Smooth muscle cell (in vitro differentiated cells): ENCODE measurements around the gene UBE2G2. TPM values are rescaled to one million over a fixed set of nuclear protein-coding genes. Genes with fewer than 3 reads are reported as not detected.

ENCODE experiments used
- DNase-seq: peaks from one replicate; lab custom pipeline; 2025; ENCODE audit not compliant: unreplicated experiment; lab: John Stamatoyannopoulos, UW
- H2AFZ ChIP-seq: fragments of 200-600 bp; sonication (generic); 2 replicates; pipeline ENCODE4 v1.6.0; 2016; ENCODE audit warnings: antibody characterized with exemption, low read depth, mild to moderate bottlenecking
- H3F3A ChIP-seq: fragments of 200-600 bp; sonication (generic); 2 replicates; pipeline ENCODE4 v1.6.0; 2017; ENCODE audit warnings: antibody characterized with exemption, low read depth
- H3K27ac ChIP-seq: fragments of 200-600 bp; sonication (generic); 2 replicates; pipeline ENCODE4 v1.5.1; 2016; ENCODE audit warnings: low read depth, mild to moderate bottlenecking
- H3K27me3 ChIP-seq: fragments of 200-600 bp; sonication (generic); 2 replicates; pipeline ENCODE4 v1.6.1; 2016; ENCODE audit warnings: low read depth, mild to moderate bottlenecking
- H3K36me3 ChIP-seq: fragments of 200-600 bp; sonication (generic); 2 replicates; pipeline ENCODE4 v1.5.1; 2016; ENCODE audit warnings: low read depth
- H3K4me1 ChIP-seq: fragments of 200-600 bp; sonication (generic); 2 replicates; pipeline ENCODE4 v1.5.1; 2016; ENCODE audit warnings: low read depth
- H3K4me2 ChIP-seq: fragments of 200-600 bp; sonication (generic); 2 replicates; pipeline ENCODE4 v1.6.0; 2016; ENCODE audit warnings: mild to moderate bottlenecking
- H3K4me3 ChIP-seq: fragments of 200-600 bp; sonication (generic); 2 replicates; pipeline ENCODE4 v1.5.1; 2016; ENCODE audit warnings: mild to moderate bottlenecking
- H3K79me2 ChIP-seq: fragments of 200-600 bp; sonication (generic); 2 replicates; pipeline ENCODE4 v1.6.0; 2016; ENCODE audit warnings: low read depth, mild to moderate bottlenecking
- H3K9ac ChIP-seq: fragments of 200-600 bp; sonication (generic); 2 replicates; pipeline ENCODE4 v1.6.0; 2016; ENCODE audit warnings: low read depth
- H3K9me3 ChIP-seq: fragments of 200-600 bp; sonication (generic); replicated peaks from 2 replicates; pipeline ENCODE4 v1.5.1; 2016; ENCODE audit warnings: low read depth
- H4K20me1 ChIP-seq: fragments of 200-600 bp; sonication (generic); 2 replicates; pipeline ENCODE4 v1.6.0; 2016; ENCODE audit warnings: low read depth
- CTCF ChIP-seq: fragments of 200-600 bp; sonication (generic); IDR thresholded peaks from 2 replicates; pipeline ENCODE4 v1.5.1; 2017; ENCODE audit warnings: borderline replicate concordance, mild to moderate bottlenecking, antibody characterized with exemption; ENCODE audit not compliant: insufficient read depth, poor library complexity, severe bottlenecking
- WGBS: methylation state at CpG from one replicate; pipeline ENCODE4 v1.1.7; 2016; ENCODE audit warnings: low lambda C conversion rate; 5-methylcytosine and 5-hydroxymethylcytosine counted together
- polyA plus RNA-seq: library from polyadenylated mRNA; unstranded; fragments of >200 nt; fragmentation: Nextera tagmentation; extraction: Ambion mirVana; gene quantifications from 2 replicates; pipeline ENCODE4 v1.2.1, GENCODE V29; 2016
- total RNA-seq: library from RNA; depleted of rRNA; stranded (reverse); fragments of >200 nt; gene quantifications from 2 replicates; pipeline ENCODE4 v1.2.3, GENCODE V29; 2014

UBE2G2 gene
- total and polyA plus RNA-seq, 2 experiments from 2014 or later, result 33.1 to 34.1 TPM

GRCh38 chr21:44774972-44775371 is 26.6 kb downstream of the UBE2G2 start:
- over 99% methylated on average over 8 of the region's 8 CpGs for WGBS
- H3K4me1 ChIP-seq, result no peaks in the 10 kb centered on the region
- no peak overlapping the region for H3K4me3 ChIP-seq
- H3F3A ChIP-seq, result no peaks in the 10 kb centered on the region
- no peak overlapping the region for H3K4me2 ChIP-seq
- no peaks in the 10 kb centered on the region for H3K27me3 ChIP-seq
- no peak overlapping the region for H3K9ac ChIP-seq
- H4K20me1 ChIP-seq, result peaks cover 22% of the 10 kb centered on the region
- no peaks in the 10 kb centered on the region for H3K79me2 ChIP-seq
- no peak for TF ChIP-seq CTCF
- no peak overlapping the region for H2AFZ ChIP-seq
- no peaks in the 10 kb centered on the region for H3K9me3 ChIP-seq
- no peak for DNase-seq
- no peak overlapping the region for H3K27ac ChIP-seq
- H3K36me3 ChIP-seq, result no peaks in the 10 kb centered on the region

- Histone ChIP-seq H3K27ac (no peak overlapping the region), H3K4me1 (no peaks in the 10 kb centered on the region), H3K27me3 (no peaks in the 10 kb centered on the region), H3K9ac (no peak overlapping the region), H3K9me3 (no peaks in the 10 kb centered on the region), H3K4me2 (no peak overlapping the region), H3K4me3 (no peak overlapping the region), H3K36me3 (no peaks in the 10 kb centered on the region), H3F3A (no peaks in the 10 kb centered on the region), H4K20me1 (peaks cover 8% of the 10 kb centered on the region), H3K79me2 (no peaks in the 10 kb centered on the region), H2AFZ (no peak overlapping the region)
- no peak for TF ChIP-seq CTCF
- WGBS, result 87% methylated on average over 20 of the region's 20 CpGs
- no peak for DNase-seq
Measured at GRCh38 chr21:44773291-44773932, 28.2 kb downstream of the UBE2G2 start.

- 96% methylated on average over 17 of the region's 17 CpGs for WGBS
- Histone ChIP-seq H3K9ac (no peak overlapping the region), H3K36me3 (no peaks in the 10 kb centered on the region), H3K4me2 (no peak overlapping the region), H3K4me1 (no peaks in the 10 kb centered on the region), H4K20me1 (no peaks in the 10 kb centered on the region), H3K9me3 (no peaks in the 10 kb centered on the region), H3F3A (no peaks in the 10 kb centered on the region), H2AFZ (no peak overlapping the region), H3K4me3 (no peak overlapping the region), H3K79me2 (no peaks in the 10 kb centered on the region), H3K27ac (no peak overlapping the region), H3K27me3 (no peaks in the 10 kb centered on the region)
- DNase-seq, result no peak
- no peak for TF ChIP-seq CTCF
Measured at GRCh38 chr21:44771896-44772525, 29.6 kb downstream of the UBE2G2 start.
